HEK293T (cell line): Measurements from ENCODE around the gene ABHD12.

Source experiments
- CTCF ChIA-PET: fragments of 350-600 bp; formaldehyde crosslinking; extraction: SDS; loops from one replicate; lab custom pipeline; 2021; ENCODE audit warnings: antibody characterized with exemption, inconsistent platforms; lab: Yijun Ruan, JAX
- POLR2A ChIA-PET: fragments of 350-600 bp; formaldehyde crosslinking; extraction: SDS; loops from one replicate; lab custom pipeline; 2020; ENCODE audit warnings: antibody characterized with exemption, inconsistent platforms; lab: Yijun Ruan, JAX
- DNase-seq: peaks from one replicate; pipeline ENCODE4 v3.0.0; 2012; ENCODE audit warnings: mixed read lengths; ENCODE audit errors: extremely low spot score
- ARNT ChIP-seq: fragments of 450-650 bp; IDR thresholded peaks from 2 replicates; pipeline ENCODE4 v1.6.1; 2017; ENCODE audit warnings: mild to moderate bottlenecking
- BHLHE40 ChIP-seq: fragments of 450-650 bp; IDR thresholded peaks from 2 replicates; pipeline ENCODE4 v1.6.1; 2016; ENCODE audit warnings: mild to moderate bottlenecking, moderate library complexity, borderline replicate concordance
- CTBP1 ChIP-seq: fragments of 450-650 bp; IDR thresholded peaks from 2 replicates; pipeline ENCODE4 v1.6.1; 2016; ENCODE audit warnings: borderline replicate concordance
- ELF4 ChIP-seq: fragments of 450-650 bp; IDR thresholded peaks from 2 replicates; pipeline ENCODE4 v1.6.1; 2017; ENCODE audit warnings: antibody characterized with exemption
- FOXA1 ChIP-seq: fragments of 450-650 bp; IDR thresholded peaks from 2 replicates; pipeline ENCODE4 v1.6.1; 2016; ENCODE audit warnings: mild to moderate bottlenecking
- FOXK2 ChIP-seq: fragments of 450-650 bp; IDR thresholded peaks from 2 replicates; pipeline ENCODE4 v1.6.1; 2016; ENCODE audit warnings: mild to moderate bottlenecking
- FOXM1 ChIP-seq: fragments of 450-650 bp; IDR thresholded peaks from 2 replicates; pipeline ENCODE4 v1.6.1; 2017; ENCODE audit warnings: mild to moderate bottlenecking, borderline replicate concordance
- HDGF ChIP-seq: fragments of 450-650 bp; IDR thresholded peaks from 2 replicates; pipeline ENCODE4 v1.6.1; 2017; ENCODE audit warnings: antibody characterized with exemption, borderline replicate concordance
- L3MBTL2 ChIP-seq: fragments of 450-650 bp; conservative IDR thresholded peaks from 2 replicates; pipeline ENCODE4 v1.6.1; 2016; ENCODE audit warnings: mild to moderate bottlenecking
- LEF1 ChIP-seq: fragments of 450-650 bp; IDR thresholded peaks from 2 replicates; pipeline ENCODE4 v1.6.1; 2017; ENCODE audit warnings: mild to moderate bottlenecking, borderline replicate concordance
- NFRKB ChIP-seq: fragments of 450-650 bp; IDR thresholded peaks from 2 replicates; pipeline ENCODE4 v1.6.1; 2016; ENCODE audit warnings: mild to moderate bottlenecking, moderate library complexity
- PKNOX1 ChIP-seq: fragments of 450-650 bp; IDR thresholded peaks from 2 replicates; pipeline ENCODE4 v1.6.1; 2016
- SP1 ChIP-seq: fragments of 450-650 bp; IDR thresholded peaks from 2 replicates; pipeline ENCODE4 v1.6.1; 2017
- SUZ12 ChIP-seq: fragments of 450-650 bp; IDR thresholded peaks from 2 replicates; pipeline ENCODE4 v1.6.1; 2016; ENCODE audit warnings: mild to moderate bottlenecking
- TARDBP ChIP-seq: fragments of 450-650 bp; IDR thresholded peaks from 2 replicates; pipeline ENCODE4 v1.6.1; 2016
- ZNF384 ChIP-seq: fragments of 450-650 bp; IDR thresholded peaks from 2 replicates; pipeline ENCODE4 v1.6.1; 2016

Gene ABHD12

GRCh38 chr20:25309395-25310267, 81.0 kb downstream of the ABHD12 start:
- no peak for DNase-seq
- ChIA-PET CTCF (interaction anchor here (0.6 to 1.3 kb wide), 3 partner anchors 14 to 90 kb away, joined by 3 to 4 read pairs (median 3); no protein-coding TSS in a partner anchor), POLR2A (interaction anchor here (1.1 to 3.2 kb wide), 2 partner anchors 90 to 98 kb away, joined by 3 to 9 read pairs; partner anchors contain the start of gene GINS1)
- TF ChIP-seq FOXK2 (no peak), SUZ12 (no peak), LEF1 (no peak), ZNF384 (no peak), HDGF (no peak), L3MBTL2 (no peak), FOXM1 (no peak), SP1 (no peak), PKNOX1 (no peak), ARNT (no peak), BHLHE40 (no peak), NFRKB (no peak), FOXA1 (no peak), CTBP1 (no peak), ELF4 (no peak), TARDBP (no peak)

GRCh38 chr20:25308671-25309394, 81.8 kb downstream of the ABHD12 start:
- POLR2A ChIA-PET = interaction anchor here (1.1 to 3.2 kb wide), 2 partner anchors 90 to 99 kb away, joined by 3 to 9 read pairs; partner anchors contain the start of gene GINS1
- CTCF ChIA-PET = interaction anchor here (1.2 to 1.3 kb wide), 3 partner anchors 13 to 90 kb away, joined by 3 to 4 read pairs (median 3); no protein-coding TSS in a partner anchor
- DNase-seq = no peak
- no peak for TF ChIP-seq TARDBP
- no peak for TF ChIP-seq LEF1

- no peak for DNase-seq
- CTCF ChIA-PET = interaction anchor here (1.0 to 1.3 kb wide), 3 partner anchors 14 to 91 kb away, joined by 3 read pairs; no protein-coding TSS in a partner anchor
- POLR2A ChIA-PET = no interaction called here
- TF ChIP-seq SP1 = no peak
- TF ChIP-seq ARNT = no peak
- TF ChIP-seq BHLHE40 = no peak
- TF ChIP-seq TARDBP = no peak
- TF ChIP-seq FOXM1 = no peak
- no peak for TF ChIP-seq ZNF384
- no peak for TF ChIP-seq ELF4
- no peak for TF ChIP-seq SUZ12
Observed at GRCh38 chr20:25308083-25308491, 82.5 kb downstream of the ABHD12 start.

GRCh38 chr20:25306991-25307903, 83.4 kb downstream of the ABHD12 start:
- ChIA-PET CTCF (interaction anchor here (1.0 to 1.2 kb wide), 2 partner anchors 13 to 92 kb away, joined by 3 read pairs; no protein-coding TSS in a partner anchor), POLR2A (no interaction called here)
- no peak for TF ChIP-seq ZNF384
- TF ChIP-seq SP1 = no peak
- TF ChIP-seq ELF4 = no peak
- no peak for TF ChIP-seq FOXA1
- no peak for TF ChIP-seq HDGF
- TF ChIP-seq FOXM1 = no peak
- no peak for DNase-seq

GRCh38 chr20:25304025-25304549, 86.5 kb downstream of the ABHD12 start:
- DNase-seq = no peak
- CTCF ChIA-PET = no interaction called here
- POLR2A ChIA-PET = no interaction called here
- TF ChIP-seq NFRKB = no peak
- TF ChIP-seq BHLHE40 = no peak
- no peak for TF ChIP-seq LEF1
- no peak for TF ChIP-seq ARNT
- no peak for TF ChIP-seq PKNOX1
- no peak for TF ChIP-seq ZNF384
- TF ChIP-seq CTBP1 = no peak
- no peak for TF ChIP-seq HDGF
- no peak for TF ChIP-seq FOXA1
- TF ChIP-seq L3MBTL2 = no peak
- TF ChIP-seq ELF4 = no peak
- no peak for TF ChIP-seq FOXK2
- no peak for TF ChIP-seq SUZ12
- no peak for TF ChIP-seq SP1
- no peak for TF ChIP-seq TARDBP
